Fibroblast of the conjunctiva (primary cell): ENCODE measurements around the gene TAOK1.
"Not testable (repeated sequence)": the region's sequence is repeated elsewhere in the genome, so short reads cannot be mapped to it uniquely, and the experiment has no call there.

ENCODE experiments used
- DNase-seq: peaks from one replicate; pipeline ENCODE4 v3.0.0-alpha.2; 2010; ENCODE audit warnings: low read depth

Gene TAOK1

DNA sequence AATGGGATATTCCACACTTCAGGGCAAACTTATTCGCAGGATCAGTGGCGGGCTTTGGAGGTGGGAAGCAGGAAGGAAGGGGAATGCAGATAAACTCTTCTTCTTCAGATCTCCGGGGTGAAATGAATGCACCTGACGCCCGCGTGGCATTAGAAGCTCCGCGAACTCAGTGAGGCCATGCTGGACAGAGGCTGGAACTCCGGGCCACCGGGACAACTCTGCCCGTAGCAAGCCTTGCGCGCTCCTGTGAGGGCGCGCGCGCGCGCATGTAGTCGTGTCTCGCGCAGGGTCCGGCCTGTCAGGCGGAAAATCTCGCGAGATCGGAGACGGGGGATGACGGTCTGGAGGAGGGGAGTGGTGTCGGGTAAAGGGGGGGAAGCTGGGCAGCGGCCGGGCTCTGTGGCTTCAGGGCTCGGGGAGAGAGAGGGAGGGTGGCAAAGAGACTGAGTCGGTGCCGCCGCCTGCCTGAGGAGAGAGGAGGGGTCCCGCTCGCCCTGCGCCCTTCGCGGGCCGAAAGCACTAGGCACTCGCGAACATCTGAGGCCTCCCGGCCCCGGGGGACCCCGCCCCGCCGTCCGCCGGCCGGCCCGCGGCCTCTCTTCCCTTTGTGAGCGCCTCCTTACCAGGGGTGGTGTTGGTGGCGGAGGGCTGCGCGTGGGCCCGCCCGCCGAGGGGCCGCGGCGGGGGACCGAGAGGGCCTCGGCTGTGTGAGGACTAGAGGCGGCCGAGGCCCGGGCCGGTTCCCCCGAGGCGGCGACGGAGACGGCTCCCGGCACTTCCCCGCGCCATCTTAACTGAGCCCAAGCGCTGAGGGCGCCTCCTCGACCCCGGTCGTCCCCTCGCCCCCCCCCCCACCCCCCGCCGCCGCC lies at the start of gene TAOK1:
TSS of gene TAOK1 (plus strand) at position 382 of the 869 bp plus-strand sequence. CDS start 61,186 bp downstream, outside the sequence.
- peak; percentile 95 for DNase-seq

GRCh38 chr17:29341726-29342125 lies 48.4 kb upstream of the TAOK1 start:
- peak; percentile 20 for DNase-seq

DNA sequence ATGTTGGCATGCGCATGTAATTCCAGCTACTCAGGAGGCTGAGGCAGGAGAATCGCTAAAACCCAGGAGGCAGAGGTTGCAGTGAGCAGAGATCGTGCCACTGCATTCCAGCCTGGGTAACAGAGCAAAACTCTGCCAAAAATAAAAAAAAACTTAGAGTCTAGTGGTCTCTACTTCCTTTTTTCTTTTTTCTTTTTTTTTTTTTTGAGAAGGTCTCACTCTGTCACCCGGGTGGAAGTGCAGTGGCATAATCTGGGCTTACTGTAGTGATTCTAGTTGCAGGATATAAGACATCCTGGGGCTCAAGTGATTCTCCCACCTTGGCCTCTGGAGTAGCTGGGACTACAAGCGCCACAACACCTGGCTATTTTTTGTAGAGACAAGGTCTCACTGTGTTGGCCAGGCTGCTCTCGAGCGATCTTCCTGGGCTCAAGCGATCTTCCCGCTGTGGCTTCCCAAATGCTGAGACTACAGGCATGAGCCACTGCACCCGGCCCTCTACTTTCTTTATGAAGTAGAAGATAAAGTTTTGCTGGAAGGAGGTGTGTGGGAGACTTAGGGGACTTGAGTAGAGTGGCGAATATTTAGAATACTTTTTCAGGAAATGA lies 47.9 kb upstream of the TAOK1 start:
- no peak for DNase-seq

- no peak for DNase-seq
These were observed 45.8 kb upstream of the TAOK1 start for GRCh38 chr17:29344201-29344856.

DNA sequence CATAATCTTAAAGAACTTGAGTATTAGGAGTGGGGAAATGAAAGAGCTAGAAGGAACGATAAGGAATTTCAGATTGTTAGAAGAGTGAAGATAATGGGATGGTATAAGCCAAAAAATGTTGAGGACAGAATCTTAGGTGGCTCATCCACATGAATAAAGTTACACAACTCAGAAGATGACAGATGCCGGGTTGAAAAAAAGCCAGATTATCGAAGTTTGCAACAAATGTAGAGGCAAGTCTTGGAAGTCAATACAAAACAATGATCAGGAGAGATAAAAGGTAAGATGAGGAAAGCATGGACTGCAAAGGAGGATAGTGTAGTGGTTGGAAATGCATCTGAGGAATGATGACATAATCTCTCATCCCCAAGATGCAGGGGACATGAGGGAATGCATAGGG lies 45.1 kb upstream of the TAOK1 start:
- DNase-seq = no peak

GRCh38 chr17:29345470-29345869 lies 44.7 kb upstream of the TAOK1 start:
- not testable (repeated sequence) for DNase-seq

DNA sequence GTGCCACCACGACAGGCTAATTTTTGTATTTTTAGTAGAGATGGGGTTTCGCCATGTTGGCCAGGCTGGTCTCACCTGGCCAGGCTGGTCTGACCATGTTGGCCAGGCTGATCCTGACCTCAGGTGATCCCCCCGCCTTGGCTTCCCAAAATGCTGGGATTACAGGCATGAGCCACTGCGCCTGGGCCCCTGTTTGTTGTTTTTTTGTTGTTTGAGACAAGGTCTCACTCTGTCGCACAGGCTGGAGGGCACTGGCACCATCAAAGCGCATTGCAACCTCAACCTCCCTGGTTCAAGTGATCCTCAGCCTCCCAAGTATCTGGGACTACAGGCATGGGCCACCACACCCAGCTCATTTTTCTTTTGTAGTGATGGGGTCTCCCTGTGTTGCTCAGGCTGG lies 43.7 kb upstream of the TAOK1 start:
- no peak for DNase-seq

- DNase-seq = no peak
These were observed 42.1 kb upstream of the TAOK1 start for GRCh38 chr17:29347831-29348629.

DNA sequence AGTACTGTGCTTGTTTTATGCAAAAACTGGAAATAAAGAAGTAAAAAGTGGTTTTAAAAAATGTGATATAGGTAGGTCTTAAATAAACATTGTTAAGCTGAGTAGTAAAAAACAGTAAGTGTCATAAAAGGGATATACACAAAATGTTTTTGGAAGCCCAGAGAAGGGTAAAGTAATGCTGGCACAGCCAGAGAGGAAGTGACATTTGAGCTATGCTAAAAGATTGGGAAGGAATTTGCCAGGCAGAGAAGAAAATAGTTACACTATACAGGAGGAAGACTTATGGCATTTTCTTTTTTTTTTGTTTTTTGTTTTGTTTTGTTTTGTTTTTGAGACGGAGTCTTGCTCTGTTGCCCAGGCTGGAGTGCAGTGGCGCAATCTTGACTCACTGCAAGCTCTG lies 40.8 kb upstream of the TAOK1 start:
- no peak for DNase-seq

DNA sequence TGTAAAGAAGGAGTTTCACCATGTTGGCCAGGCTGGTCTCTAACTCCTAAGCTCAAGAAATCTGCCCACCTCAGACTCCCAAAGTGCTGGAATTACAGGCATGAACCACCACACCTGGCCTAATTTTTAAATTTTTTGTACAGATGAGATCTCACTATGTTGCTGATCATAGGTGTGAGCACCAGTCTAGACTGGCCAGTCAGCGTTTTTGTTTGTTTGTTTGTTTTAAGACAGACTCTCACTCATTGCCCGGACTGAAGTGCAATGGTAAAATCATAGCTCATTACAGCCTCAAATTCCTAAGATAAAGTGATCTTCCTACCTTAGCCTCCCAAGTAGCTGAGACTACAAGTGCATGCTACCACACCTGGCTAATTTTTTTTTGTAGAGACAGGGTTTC lies 38.0 kb upstream of the TAOK1 start:
- DNase-seq = no peak

DNA sequence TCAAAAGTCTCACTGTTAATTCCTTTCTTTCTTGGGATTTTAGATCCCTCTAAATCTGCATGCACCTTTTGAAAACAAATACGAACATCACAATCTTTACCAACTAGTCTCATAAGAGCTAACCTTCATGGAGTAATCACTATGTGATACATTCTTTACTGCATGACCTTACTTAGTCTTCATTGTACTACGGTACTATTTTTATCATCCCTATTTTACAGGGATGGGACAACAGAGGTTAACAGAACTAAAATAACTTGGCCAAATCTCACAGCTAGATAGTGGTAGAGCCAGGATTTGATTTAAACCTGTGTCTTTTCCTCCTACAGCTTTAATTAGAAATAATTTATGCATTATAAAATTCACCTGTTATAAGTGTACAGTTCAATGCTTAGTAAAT lies 32.9 kb upstream of the TAOK1 start:
- DNase-seq = no peak

GRCh38 chr17:29357821-29358232 lies 32.3 kb upstream of the TAOK1 start:
- DNase-seq = no peak

GRCh38 chr17:29358416-29358815 lies 31.7 kb upstream of the TAOK1 start:
- no peak for DNase-seq

- no peak for DNase-seq
These were observed 30.4 kb upstream of the TAOK1 start for GRCh38 chr17:29359777-29360176.

- DNase-seq = no peak
These were observed 26.4 kb upstream of the TAOK1 start for GRCh38 chr17:29363716-29364115.

DNA sequence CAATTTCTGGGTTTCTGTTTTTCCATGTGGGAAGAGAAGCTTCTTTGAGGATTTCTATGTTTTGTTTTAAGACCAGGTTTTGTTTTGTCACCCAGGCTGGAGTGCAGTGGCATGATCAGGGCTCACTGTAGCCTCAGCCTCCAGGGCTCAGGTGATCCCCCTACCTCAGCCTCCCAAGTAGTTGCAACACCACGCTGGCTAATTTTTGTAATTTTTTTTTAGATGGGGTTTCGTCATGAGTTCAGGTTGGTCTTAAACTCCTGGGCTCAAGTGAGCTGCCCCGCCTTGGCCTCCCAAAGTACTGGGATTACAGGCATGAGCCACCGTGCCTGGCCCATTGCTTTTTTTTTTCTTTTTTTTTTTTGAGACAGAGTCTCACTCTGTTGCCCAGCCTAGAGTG lies 25.5 kb upstream of the TAOK1 start:
- no peak for DNase-seq

DNA sequence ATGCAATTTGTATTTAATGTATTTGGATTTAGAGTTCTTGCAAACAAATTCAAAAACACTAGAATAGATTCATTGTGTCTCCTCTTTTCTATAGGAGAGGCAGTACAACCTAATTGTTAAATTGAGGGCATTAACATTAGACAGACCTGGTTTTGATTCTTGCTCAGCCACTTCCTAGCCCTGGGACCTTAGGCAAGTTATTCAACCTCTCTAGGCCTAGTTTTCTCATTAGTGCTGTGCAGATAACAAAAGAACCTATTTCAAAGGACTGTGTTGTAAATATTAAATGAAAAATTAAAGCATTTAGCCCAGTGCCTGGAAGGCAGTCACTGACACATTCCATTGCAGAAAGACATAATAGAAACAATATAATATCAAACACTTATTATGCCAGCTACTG lies 22.0 kb upstream of the TAOK1 start:
- DNase-seq = no peak

DNA sequence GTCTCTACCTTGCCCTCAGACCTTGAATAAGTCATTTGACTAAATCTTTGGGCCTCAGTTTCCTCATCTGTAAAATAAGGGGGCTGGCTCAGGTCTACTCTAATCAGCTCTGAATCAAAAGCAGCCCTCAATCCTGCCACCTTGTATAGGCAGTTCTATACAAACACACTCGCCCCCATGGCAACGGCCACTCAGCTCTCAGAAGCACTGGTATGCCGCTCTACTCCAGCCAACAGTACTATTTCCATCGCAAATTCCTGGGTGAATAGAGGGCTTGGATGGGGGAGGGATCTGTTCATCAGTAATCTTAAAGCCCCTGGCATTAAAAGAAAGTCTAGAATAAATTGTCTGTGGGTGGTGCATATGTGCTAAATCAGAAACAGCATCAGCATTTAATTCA lies 21.2 kb upstream of the TAOK1 start:
- DNase-seq = no peak

DNA sequence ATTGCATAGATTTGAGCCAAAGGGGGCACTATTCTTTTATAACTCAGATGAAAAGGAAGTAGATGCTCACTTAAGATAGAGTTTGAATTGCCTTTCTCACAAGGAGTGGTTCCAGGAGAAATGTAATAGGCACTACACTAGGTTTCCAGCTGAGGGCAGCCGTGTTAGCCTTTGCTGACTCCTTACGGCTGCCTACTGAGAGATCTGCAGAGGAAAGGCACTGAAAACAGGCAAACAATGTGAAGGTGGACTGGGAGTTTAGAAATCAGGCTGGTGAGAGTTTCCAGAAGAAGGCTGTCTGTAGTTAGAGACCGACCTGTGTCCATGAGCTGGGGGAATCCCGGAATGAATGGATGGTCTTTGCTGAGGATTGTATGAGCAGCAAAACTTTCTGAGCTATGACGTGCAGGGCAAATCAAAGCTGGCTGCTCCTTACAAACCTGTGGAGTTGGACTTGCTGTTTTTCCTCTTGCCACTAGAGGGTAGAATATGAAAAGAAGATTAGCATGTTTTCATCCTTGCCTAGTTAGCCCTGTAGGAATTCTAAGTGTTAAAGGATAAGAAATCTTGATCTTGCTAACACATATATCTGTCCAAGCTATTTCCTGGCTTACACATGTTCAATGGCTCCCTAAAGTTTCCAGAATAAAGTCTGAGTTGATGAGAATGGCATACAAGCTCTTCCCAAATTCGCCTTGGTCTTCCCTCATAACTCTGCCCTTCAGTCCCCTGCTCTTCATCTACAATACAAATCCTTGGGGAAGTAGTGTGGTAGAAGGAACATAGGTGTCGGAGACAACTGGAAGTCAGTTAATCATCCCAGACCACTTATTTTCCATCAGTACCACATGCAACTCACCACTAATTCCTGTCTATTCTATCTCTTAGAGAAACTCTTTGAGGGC lies 20.1 kb upstream of the TAOK1 start:
- DNase-seq = peak; percentile 72

GRCh38 chr17:29376667-29377270 lies 13.4 kb upstream of the TAOK1 start:
- peak; percentile 63 for DNase-seq

- DNase-seq = no peak
These were observed 11.7 kb upstream of the TAOK1 start for GRCh38 chr17:29378500-29378899.
